22Rv1 (cell line): Measurements from ENCODE around the gene RGS3.

Source experiments
- ZFX ChIP-seq: fragments of 450-650 bp; IDR thresholded peaks from 2 replicates; pipeline ENCODE4 v1.6.1; 2017; ENCODE audit warnings: antibody characterized with exemption, borderline replicate concordance
- TF ChIP-seq, protein P1 (sequence below): fragments of 450-650 bp; IDR thresholded peaks from 2 replicates; pipeline ENCODE4 v1.5.1; 2017; ENCODE audit warnings: mild to moderate bottlenecking

GRCh38 chr9:113556877-113557593 is 93.5 kb downstream of the RGS3 start:
- TF ChIP-seq, protein P1, sequence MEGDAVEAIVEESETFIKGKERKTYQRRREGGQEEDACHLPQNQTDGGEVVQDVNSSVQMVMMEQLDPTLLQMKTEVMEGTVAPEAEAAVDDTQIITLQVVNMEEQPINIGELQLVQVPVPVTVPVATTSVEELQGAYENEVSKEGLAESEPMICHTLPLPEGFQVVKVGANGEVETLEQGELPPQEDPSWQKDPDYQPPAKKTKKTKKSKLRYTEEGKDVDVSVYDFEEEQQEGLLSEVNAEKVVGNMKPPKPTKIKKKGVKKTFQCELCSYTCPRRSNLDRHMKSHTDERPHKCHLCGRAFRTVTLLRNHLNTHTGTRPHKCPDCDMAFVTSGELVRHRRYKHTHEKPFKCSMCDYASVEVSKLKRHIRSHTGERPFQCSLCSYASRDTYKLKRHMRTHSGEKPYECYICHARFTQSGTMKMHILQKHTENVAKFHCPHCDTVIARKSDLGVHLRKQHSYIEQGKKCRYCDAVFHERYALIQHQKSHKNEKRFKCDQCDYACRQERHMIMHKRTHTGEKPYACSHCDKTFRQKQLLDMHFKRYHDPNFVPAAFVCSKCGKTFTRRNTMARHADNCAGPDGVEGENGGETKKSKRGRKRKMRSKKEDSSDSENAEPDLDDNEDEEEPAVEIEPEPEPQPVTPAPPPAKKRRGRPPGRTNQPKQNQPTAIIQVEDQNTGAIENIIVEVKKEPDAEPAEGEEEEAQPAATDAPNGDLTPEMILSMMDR: no peak
- no peak for TF ChIP-seq ZFX
